GM03348 (cell line): ENCODE data around the gene FUT3.
"Not testable (repeated sequence)": the region's sequence is repeated elsewhere in the genome, so short reads cannot be mapped to it uniquely, and the experiment has no call there.

Source experiments
- DNase-seq: peaks from one replicate; pipeline ENCODE4 v3.0.0; 2012; ENCODE audit warnings: low spot score

The FUT3 gene

DNA sequence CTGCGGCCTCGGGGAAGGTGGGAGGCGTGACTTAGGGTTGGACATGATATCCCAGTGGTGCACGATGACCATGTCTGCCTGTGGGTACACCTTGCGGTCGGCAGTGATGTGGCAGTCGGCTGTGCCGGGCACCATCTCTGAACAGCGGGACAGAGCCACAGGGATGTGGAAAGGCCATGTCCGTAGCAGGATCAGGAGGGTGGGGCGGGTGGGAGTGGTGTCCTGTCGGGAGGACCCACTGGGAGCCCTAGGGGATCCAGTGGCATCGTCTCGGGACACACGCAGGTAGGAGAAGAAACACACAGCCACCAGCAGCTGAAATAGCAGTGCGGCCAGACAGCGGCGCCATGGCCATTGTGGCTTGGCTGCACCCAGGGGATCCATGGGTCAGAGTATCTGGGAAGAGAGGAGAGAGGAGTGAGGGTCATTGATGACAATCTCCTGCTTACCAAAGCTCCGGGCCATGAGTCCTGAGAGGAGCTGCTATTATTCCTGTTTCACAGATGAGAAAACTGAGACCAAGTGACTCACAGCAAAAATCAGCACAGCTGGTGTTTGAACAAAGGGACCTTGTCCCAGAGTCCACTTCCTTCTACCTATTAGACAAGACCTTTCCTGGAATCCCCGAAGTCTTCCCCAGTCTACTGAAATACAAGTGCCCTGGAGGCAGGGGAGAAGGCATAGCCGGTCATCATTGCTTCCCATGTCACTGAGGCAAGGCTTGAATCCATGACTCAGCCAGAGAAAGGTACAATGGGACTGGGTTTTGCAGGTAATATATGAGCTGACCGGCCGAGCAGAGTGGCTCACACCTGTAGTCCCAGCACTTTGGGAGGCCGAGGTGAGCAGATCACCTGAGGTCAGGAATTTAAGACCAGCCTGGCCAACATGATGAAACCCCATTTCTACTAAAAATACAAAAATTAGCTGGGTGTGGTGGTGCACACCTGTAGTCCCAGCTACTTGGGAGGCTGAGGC is 6.5 kb downstream of the FUT3 start:
- no peak for DNase-seq

DNA sequence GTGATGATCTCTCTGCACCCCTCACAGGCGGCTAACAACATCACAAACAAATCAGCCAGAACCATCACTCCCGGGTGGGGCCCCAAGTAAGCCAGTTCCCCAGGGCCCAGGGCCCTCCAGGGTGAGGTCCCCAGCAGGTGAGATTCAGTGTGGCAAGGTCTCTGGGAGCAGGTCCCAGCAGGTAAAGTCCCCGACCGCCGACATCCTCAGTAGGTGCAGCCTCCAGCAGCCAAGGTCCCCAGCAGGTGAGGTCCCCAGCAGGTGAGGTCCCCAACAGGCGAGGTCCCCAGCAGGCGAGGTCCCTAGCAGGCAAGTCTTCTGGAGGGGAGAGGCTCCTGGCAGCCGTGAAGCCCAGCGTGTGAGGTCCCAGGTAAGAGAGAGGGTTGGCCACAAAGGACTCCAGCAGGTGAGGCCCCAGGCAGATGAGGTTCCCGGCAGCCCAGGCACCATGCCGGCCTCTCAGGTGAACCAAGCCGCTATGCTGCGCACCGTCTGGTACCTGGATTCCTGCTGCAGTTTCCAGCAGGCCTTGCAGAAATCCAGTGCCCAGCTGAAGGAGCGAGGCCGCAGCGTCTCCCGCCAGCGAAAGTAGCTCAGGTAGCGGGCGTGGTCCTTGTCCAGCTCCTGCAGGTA is 7.8 kb downstream of the FUT3 start:
- DNase-seq, result no peak

DNA sequence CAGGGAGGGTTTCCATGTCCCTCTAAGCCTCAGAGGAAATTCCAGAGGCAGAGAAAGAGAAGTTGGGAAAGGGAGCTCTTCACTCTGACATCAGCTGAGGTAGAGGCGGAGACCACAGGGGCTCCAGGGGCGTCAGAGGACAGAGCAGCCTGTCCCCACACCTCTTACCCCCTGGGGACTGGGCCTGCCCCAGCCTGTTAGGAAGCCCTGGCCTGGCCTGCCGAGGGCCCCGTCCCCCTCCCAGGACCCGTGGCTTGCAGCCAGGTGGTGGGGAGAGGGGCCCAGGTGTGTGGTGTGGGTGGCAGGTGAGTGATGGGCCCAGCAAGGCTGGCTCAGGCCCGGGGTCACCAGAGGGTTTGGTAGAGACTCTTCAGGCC is 9.5 kb downstream of the FUT3 start:
- not testable (repeated sequence) for DNase-seq

DNA sequence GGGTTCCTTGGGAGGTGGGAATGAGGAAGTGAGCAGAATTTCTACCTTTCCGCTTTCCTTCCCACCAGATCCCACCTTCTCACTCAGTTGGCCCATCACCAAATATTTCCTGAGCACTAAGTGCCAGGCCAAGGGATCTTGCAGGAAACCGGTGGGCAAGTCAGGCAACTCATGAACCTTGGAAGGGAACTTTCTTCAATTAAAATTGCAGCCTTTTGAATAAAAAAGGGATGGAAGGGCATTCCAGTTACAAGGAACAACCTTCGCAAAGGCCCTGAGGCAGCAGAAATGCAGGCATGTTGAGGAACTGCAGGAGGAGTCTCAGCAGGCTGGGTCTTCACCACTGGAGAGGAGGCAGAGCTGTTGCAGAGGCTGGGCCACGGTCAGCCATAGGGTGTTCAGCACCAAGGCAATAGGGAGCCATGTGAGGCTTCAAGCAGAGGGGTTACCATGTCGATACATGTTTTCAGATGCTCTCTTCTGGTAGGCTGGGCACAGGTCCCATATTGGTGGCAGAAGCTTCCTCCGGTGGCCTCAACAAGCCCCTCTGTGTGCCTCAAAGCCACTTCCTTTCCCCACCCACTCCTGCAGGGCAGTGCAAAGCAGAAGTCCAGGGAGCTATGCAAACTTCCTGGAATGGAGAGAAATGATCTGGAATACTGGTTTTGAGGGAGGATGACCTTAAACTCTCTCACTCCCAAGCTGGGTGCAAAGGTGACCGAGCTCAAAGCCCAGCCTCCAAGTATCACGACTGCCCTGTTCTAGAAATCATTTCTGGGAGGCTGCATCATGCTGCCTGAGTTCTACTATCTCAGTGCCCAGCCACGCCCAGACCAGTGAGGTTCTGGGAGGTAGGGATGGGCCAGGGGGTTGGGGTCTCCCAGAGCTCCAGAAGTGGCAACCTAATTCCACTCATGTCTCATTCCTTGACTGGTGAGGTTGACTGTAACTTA is 11.9 kb downstream of the FUT3 start, which contains the start of gene FUT6:
Gene FUT6 (minus strand): TSS at position 638 of the 953 bp plus-strand sequence. CDS start 7,135 bp downstream, outside the sequence.
- DNase-seq, result no peak

DNA sequence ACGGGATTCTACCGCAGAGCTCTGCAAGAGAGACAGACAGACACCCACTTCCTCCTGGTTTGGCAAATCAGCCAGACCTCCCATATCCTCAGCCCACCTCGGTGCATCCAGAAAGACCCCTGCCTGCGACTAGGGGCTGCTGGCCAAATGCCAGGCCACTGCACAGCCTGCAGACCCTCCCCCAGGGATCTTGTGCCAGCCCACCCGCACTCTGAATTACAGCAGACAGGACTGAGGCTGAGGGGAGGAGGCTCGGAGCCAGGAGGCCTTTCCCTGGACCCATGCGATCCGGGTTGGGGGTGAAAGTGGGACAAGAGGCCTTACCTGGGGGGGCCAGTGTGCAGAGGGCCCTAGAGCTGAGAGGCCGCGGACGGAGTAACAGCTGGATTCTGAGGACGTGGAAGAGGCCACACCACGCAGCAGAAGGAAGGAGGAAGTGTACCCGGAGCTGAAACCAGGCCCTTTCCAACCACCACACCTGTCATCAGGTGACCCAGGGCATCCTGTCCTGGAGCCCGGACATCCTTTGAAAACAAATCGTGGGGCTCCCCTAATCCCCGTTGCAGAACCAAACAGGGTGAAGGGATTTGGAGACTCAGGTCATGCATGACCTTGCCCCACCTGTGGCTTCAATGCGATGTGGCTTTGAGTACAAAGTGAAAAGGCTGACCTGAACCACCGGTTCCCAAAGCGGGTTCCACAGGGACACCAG is 12.7 kb downstream of the FUT3 start:
- DNase-seq, result no peak

DNA sequence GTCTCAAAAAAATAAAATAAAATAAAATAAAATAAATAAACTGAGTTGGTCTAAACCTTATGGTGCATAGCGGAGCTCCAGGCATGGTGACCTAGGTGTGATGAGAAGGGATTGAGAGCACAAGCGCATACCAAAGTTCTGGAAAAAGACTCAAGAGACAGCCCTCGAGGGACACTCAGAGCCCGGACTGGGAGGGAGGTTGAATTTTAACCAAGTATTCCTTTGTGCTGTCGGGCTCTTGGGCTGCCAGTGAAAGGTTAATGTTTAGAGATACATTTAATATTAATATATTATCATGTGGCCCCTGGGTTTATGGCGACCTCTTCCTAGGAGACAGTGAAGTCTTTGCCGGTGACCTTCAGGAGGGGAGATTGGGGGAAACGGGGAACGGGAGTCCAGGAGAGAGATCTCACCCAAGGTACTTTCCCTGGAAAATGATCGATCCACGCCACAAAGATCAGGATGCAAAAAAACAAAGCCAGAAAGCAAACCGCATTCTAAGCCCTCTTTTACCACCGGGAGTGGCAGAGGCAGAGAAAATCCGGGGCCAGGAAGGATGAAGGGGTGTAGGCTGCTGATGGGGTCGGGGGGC is 13.4 kb downstream of the FUT3 start:
- no peak for DNase-seq

DNA sequence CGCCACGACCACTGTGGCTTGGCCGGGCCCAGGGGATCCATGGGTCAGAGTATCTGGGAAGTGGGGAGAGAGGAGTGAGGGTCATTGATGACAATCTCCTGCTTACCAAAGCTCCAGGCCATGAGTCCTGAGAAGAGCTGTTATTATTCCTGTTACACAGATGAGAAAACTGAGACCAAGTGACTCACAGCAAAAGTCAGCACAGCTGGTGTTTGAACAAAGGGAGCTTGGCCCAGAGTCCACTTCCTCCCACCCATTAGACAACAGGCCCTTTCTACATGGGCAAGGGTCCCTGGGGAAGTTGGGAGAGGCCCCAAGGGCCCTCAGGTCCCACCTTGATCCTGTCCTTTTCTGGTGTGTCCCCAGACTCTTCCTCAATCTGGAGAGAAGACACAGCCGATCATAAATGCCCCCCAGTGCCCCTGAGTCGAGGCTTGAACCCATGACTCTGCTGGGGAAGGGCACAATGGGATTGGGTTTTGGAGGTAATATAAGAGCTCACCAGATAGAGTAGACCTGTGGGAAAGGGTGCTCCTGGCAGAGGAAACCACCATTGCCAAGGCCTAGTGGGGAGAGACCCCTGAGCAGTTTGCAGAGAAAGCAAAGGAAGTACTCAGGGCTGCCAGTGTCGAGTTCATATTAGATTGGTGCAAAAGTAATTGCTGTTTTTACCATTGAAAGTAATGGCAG is 18.6 kb downstream of the FUT3 start:
- DNase-seq, result no peak

DNA sequence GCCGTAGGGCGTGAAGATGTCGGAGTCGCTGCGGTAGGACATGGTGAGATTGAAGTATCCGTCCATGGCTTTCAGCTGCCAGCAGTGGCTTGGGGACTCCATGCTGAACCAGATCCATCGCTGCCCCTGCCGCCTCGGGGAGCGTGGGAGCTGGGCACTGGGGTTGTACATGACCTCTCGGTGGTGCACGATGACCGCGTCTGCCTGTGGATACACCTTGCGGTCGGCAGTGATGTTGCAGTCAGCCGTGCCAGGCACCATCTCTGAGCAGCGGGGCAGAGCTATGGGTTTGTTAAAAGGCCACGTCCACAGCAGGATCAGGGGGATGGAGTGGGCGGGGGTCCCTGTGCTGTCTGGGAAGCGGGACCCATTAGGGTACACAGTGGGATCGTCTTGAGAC is 19.2 kb downstream of the FUT3 start:
- no peak for DNase-seq

DNA sequence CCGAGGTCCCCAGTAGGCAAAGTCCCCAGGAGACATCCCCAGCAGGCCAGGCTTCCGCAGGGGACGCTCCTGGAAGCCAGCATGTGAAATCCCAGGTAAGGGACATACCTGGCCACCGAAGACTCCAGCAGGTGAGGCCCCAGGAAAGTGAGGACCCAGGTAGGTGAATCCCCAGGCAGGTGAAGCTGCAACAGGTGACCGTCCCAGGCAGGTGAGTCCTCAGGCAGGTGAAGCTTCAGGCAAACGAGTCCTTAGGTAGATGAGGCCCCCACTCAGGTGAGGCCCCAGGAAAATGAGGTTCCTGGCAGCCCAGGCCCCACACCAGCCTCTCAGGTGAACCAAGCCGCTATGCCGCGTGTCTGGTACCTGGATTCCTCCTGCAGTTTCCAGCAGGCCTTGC is 20.1 kb downstream of the FUT3 start:
- DNase-seq, result no peak

DNA sequence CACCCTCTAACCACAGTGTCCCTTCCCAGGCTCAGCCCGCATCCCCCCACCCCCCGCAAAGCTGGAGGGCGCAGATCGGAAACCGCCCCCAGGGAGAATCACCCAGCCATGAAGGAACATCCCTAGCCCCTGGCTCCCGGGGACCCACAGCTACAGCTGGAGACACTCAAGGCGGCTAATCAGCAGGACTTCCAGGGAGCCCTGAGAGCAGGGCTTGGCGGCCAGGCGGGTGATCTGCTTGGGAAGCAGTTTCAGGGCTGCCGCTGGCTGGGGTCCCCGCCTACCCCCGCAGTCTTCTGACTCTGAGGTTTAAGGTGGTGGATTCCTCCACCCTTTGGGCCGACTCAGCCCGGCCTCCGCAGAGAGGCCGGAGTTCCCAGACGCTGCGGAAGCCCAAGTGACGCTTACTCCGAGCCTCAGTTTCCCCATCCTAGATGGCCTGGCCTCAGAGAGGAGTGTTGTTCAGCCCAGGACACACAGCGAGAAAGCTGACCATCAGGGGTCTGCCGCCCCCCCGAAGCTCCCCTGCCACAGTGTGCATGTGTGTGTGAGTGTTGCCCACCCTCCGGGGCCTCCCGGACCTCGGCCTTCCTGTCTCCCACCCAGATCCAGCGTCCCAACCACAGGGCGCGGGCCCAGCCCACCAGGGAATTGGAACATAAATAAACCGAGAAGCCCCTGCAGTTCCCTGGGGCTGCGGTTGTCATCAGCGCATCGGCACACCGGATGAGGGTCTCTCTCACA is 21.5 kb downstream of the FUT3 start:
- no peak for DNase-seq

DNA sequence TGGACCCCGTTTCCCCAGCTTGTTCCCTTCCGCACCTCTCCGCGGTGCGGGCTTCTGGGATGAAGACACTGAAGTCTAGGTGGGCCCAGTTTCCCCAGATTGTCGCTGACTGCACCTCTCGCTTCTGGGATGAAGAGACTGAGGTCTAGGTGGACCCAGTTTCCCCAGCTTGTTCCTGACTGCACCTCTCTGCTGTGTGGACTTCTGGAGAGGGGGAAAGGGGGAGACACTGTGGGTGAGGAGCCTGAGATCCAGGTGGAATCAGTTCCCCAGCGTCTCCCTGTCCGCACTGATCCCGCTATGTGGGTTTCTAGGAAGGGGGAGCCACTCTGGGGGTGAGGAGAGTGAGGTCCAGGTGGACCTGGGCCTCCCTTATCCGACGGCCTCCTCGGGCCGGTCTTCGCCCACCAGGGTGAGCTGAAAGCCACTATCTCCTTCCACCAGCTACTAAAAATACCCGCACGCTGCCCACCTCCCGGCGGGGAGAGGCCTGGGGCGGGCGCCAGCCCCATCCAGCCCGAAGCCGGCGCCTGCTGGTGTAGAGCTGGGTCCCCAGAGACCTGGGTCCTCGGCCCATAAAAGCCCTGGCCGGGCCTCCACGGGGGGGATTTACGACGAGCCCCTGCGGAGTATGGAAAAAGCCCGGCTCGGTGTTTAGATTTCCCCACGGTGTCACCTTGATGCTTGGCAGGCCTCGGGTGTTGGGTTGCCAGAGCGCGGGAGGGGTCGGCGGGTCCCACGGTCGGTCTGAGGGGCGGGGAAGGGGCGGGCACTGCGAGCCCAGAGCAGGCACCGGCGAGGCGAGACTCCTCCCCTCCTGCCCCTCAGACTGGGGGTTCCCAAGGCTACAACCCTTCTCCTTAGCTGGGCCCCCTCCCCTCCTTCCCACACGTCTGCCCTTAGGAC is 22.3 kb downstream of the FUT3 start:
- no peak for DNase-seq

DNA sequence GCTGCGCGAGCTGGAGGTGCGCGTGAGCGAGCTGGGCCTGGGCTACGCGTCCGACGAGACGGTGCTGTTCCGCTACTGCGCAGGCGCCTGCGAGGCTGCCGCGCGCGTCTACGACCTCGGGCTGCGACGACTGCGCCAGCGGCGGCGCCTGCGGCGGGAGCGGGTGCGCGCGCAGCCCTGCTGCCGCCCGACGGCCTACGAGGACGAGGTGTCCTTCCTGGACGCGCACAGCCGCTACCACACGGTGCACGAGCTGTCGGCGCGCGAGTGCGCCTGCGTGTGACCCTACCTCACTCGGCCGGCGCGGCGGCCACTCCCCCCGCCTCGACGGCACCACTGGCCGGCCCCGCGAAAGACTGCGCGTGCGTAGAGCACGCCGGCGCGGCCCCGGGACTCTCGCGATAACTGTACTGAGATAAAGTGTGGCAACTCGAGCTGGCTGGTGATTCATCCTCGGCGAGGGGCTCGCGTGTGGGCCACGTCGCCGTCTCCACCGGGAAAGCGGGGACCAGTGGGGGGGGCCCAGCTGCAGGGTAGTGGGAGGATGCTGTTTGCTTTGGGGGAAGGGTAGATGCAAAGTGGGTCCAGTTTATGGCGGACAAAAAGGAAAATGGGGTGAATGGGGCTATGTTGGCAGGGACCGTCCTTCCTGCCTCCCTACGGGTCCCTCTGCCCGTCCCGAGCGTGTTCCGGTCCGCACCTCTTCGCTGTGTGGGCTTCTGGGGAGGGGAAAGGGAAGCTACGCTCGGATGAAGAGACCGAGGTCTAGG is 23.2 kb downstream of the FUT3 start:
- DNase-seq, result peak; percentile 94

DNA sequence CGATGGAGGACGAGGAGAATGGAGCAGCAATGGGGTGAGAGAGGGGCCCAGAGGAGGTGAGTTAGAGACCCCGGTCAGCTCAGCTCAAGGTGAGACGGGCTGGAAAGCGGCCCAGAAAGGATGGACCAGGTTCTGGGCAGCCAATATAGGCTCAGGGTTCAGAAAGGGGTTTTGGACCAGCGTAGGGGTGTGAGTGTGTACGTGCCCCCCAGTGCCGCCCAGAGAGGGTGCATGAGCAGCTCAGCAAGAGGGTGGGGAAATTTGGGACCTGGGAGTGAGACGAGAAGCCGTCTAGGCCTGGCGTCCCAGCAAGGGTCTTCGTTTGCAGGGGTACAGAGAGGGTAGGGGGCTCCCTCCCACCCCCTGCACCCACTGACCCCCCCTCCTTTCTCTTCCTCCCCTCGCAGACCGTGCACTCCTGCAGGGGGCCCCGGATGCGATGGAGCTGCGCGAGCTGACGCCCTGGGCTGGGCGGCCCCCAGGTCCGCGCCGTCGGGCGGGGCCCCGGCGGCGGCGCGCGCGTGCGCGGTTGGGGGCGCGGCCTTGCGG is 23.8 kb downstream of the FUT3 start:
- DNase-seq, result no peak

DNA sequence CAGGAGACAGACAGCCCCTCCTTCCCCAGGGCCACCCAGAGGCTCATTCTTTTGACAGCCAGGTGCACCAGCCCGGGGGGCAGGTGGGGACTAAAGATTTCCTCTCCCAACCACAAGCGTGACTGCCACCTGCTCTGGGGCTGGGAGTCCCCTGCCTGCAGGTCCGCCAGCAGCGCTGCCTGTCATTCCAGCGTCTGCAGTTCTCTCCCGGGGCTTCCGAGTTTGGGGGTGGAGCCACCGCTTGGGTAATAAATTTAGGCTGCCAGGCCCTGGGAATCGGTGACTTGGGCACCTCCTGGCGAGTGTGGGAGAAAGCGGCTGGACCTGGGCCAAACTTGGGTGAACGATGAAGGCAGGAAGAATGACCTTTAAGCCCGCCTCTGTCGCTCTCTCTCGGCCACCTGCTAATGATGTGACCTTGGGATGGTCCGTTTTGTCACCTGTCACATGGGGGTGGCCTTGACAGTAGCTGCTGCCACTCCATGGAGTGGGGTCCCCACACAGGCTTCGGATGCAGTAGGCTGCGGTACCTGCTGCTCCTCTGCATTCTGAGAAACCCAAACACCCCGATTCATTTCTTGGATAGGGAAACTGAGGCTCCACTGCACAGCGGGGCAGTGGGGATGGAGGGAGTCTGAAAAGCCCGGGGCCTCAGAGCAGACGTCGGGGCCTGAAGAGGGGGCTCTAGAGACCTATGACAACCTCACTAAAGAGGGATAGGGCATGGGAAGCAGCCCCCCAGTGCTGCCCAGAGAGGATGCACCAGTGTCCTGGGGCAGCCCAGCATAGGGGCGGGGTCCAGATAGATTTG is 24.5 kb downstream of the FUT3 start:
- DNase-seq, result no peak

DNA sequence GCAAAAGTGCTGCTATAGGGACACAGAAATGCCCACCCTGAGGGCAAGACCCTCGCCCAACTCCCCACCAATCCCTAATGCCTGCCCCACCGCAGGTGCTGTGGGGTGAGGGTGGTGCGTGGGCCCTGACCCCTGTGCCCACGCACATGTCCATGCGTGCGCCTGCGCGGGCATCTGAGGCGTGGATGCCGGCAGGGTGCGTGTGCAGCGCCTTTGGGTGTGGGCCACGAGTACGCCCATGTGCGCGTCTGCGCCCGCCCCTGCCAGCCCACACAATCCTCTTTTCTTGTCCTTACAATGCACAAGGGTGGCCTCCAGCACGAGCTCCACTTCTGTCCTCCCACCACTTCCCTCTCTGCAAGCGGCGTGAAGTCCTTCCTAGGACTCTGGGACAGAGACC is 26.1 kb downstream of the FUT3 start:
- no peak for DNase-seq

DNA sequence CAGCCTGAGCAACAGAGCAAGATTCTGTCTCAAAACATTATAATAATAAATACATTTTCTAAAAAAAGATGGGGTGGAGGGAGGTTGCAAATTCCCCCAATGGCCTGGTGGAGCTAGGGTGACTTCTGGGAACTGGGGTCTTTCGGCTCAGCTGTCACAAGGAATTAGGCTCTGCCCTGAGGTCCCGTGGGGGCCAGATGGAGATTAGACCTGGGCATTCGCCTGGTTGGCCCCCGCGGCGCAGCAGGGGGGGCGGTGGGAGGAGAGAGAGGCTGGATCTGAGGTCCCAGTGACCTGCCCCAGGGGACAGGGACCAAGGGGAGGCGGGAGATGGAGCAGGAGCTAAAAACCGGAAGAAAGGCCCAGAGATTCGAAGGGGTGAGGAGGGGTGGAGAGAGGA is 26.5 kb downstream of the FUT3 start:
- no peak for DNase-seq
